ENCODE data around the gene TMEM88.

GRCh38 chr17:7882629-7883028 is 27.8 kb downstream of the TMEM88 start:
- TF ChIP-seq CTCF (IDR thresholded peaks at IDR 0.05 in 2 of 3, conservative IDR thresholded peaks at IDR 0.05 in 1 of 3; ENCODE audit: borderline replicate concordance in 1 of 3, insufficient read depth in 1 of 3, low read depth in 2 of 3, low read length in 2 of 3) (no peak), JUND (IDR thresholded peaks at IDR 0.05) (no peak), REST (IDR thresholded peaks at IDR 0.05; ENCODE audit: low read depth) (no peak), FOSL1 (IDR thresholded peaks at IDR 0.05; ENCODE audit: low read depth) (no peak), ATF3 (IDR thresholded peaks at IDR 0.05) (no peak), SP1 (IDR thresholded peaks at IDR 0.05; ENCODE audit: low read depth) (no peak), EZH2 (IDR thresholded peaks at IDR 0.05) (no peak), SIN3A (IDR thresholded peaks at IDR 0.05; ENCODE audit: low read depth) (no peak), ZFX (IDR thresholded peaks at IDR 0.05) (no peak), POLR2A (IDR thresholded peaks at IDR 0.05; ENCODE audit: borderline replicate concordance, extremely low read depth, insufficient read depth, insufficient read length) (no peak), POLR2AphosphoS5 (IDR thresholded peaks at IDR 0.05; ENCODE audit: low read depth, low read length) (no peak), EZH2phosphoT487 (IDR thresholded peaks at IDR 0.05; ENCODE audit: borderline replicate concordance) (no peak)

Data from HCT116 (cell line).